Neural progenitor cell (in vitro differentiated cells): Measurements from ENCODE around the gene IGFBP7.

Experiments used
- CTCF ChIP-seq: fragments of 200-600 bp; sonication (generic); IDR thresholded peaks from 2 replicates; pipeline ENCODE4 v1.5.1; 2017; ENCODE audit warnings: antibody characterized with exemption, mild to moderate bottlenecking
- EZH2 ChIP-seq: fragments of 200-600 bp; sonication (generic); IDR thresholded peaks from 2 replicates; pipeline ENCODE4 v1.6.1; 2017; ENCODE audit warnings: antibody characterized with exemption, mild to moderate bottlenecking, moderate library complexity

GRCh38 chr4:57148831-57149505 lies 38.8 kb upstream of the IGFBP7 start:
- TF ChIP-seq CTCF (no peak), EZH2 (no peak)
